NCI-H82 treated with DMSO at 0.1 percent for 48 hours (cell line): ENCODE data around the gene UTP11.
"Not testable (repeated sequence)": the region's sequence is repeated elsewhere in the genome, so short reads cannot be mapped to it uniquely, and the experiment has no call there.

Experiments
- DNase-seq: peaks from one replicate; lab custom pipeline; 2025; ENCODE audit not compliant: unreplicated experiment; lab: John Stamatoyannopoulos, UW

Gene UTP11, protein sequence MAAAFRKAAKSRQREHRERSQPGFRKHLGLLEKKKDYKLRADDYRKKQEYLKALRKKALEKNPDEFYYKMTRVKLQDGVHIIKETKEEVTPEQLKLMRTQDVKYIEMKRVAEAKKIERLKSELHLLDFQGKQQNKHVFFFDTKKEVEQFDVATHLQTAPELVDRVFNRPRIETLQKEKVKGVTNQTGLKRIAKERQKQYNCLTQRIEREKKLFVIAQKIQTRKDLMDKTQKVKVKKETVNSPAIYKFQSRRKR

DNA sequence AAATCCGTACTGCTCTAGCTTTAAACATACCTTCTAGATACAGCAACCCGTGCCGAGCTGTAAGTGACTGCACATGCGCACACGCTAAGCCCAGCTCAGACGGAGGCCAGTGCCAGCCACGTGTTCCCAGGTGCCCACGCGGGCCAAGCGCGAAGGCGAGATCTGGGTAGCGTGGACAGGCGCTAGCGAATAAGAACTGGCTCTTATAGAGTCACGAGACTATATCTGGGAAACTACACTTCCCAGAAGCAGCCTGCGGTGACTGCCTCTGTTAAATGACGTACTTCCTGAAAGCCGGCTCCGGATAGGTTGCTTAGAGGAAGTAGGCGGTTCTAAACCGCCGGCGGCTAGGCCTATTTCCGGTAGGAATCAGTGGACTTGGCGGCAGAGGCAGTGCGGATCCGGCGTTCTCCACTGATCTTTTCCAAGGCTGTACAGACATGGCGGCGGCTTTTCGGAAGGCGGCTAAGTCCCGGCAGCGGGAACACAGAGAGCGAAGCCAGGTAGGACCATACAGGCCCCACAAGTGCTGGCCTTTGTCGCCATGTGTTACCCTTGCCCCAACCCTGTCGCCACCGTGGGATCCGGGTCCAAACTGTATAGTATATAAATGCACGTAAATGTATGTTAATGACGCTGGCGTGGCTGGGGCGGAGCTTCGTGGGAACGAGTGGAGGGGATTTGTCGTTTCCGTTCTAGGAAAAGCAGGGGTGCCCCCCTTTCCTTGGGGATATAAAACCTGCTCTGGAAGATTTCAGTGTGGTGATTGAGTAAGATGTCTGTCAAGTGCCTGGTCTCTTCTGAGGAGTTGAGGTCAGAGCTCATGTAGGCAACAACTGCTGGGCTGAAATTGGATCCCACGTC is at the start of gene UTP11:
UTP11 (plus strand) TSS at position 372 of the 864 bp plus-strand sequence; CDS start at position 441, 69 bp downstream.
- DNase-seq = peak; percentile 99

DNA sequence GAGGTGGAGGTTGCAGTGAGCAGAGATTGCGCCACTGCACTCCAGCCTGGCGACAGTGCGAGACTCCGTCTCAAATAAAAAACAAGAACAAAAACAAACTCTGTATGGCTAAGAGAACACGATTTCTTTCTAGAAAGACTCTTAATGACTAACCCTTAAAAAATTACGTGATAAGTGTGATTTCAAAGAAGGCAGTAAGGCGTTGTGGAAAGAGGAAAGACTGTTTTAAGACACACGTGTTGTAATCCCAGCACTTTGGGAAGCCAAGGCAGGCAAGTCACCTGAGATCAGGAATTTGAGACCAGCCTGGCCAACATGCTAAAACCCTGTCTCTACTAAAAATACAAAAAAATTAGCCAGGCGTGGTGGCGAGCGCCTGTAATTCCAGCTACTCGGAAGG is 48.4 kb upstream of the UTP11 start:
- DNase-seq = not testable (repeated sequence)

DNA sequence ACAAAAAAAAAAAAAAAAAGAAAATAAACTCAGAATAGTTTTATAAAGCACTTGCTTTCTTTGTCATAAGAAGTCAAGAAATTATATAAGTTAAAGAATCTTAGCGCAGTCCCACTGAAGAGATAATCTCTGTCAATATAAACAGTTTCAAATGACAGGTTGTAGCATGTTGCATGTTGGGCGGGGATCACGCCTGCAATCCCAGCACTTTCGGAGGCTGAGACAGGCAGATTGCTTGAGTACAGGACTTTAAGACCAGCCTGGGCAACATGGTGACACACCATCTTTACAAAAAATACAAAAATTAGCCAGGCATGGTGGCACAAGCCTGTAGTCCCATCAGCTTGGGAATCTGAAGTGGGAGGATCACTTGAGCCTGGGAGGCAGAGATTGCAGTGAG is 47.2 kb upstream of the UTP11 start:
- no peak for DNase-seq

DNA sequence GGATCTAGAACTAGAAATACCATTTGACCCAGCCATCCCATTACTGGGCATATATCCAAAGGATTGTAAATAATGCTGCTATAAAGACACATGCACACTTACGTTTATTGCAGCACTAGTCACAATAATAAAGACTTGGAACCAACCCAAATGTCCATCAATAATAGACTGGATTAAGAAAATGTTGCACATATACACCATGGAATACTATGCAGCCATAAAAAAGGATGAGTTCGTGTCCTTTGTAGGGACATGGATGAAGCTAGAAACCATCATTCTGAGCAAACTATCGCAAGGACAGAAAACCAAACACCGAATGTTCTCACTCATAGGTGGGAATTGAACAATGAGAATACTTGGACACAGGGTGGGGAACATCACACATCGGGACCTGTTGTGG is 38.9 kb upstream of the UTP11 start:
- not testable (repeated sequence) for DNase-seq

DNA sequence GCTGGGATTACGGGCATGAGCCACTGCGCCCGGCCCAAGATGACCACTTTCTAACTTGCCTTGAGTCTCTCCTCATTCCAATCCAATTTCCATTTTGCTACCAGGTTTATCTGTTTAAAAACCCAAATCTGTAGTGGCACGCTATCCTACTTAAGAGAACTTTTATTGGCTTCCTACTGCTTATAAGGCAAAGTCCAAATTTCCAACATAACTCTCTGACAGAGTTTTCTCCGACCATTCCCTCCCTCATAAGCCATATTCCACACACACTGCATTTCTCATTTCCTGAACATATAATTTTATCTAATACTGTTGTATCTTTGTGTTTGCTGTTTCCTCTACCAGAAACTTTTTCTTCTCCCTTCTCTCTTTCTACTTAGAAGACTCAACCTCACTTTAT is 38.0 kb upstream of the UTP11 start:
- DNase-seq = no peak

DNA sequence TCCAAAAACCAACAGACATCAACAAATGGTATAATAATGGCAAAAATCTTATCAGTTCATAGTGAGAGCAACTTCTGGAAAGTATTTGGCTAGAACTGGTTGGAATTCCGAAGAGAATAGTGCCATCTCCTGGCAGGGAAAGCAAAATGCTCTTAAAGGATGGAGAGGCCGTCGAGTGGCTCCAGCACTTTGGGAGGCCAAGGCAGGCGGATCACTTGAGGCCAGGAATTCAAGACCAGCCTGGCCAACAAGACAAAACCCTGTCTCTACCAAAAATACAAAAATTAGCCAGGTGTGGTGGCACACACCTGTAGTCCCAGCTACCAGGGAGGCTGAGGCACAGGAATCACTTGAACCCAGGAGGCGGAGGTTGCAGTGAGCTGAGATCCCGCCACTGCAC is 37.5 kb upstream of the UTP11 start:
- DNase-seq = not testable (repeated sequence)

DNA sequence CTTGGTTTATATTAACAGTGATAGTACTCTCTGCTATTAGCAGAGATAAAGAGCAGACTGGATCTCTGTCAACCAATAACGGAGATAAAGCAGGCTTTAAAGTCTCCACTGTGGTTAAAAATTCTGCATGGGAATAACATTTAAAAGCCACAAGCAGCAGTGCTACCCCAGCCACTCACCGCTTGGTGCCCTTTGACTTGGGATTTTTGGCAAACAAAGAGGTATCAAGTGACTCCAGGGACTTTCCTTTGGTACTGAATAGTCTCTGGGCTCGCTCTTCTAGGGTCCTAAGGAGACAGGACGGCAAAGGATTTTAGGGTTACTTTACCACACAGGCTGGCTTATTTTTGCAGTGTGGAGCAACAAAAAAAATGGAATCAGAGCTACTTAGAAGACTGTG is 34.0 kb upstream of the UTP11 start:
- DNase-seq = no peak

DNA sequence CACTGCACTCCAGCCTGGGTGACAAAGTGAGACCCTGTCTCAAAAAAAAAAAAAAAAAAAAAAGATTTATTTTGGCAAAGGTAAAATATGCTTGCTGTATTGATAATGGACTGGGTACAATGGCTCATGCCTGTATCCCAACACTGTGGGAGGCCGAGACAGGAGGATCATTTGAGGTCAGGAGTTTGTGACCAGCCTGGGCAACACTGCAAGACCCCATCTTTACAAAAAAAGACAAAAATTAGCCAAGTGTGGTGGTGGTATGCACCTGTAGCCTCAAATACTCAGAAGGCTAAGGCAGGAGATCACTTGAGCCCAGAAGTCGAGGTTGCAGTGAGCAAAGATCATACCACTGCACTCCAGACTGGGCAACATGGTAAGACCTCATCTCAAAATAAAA is 29.0 kb upstream of the UTP11 start:
- DNase-seq = no peak

DNA sequence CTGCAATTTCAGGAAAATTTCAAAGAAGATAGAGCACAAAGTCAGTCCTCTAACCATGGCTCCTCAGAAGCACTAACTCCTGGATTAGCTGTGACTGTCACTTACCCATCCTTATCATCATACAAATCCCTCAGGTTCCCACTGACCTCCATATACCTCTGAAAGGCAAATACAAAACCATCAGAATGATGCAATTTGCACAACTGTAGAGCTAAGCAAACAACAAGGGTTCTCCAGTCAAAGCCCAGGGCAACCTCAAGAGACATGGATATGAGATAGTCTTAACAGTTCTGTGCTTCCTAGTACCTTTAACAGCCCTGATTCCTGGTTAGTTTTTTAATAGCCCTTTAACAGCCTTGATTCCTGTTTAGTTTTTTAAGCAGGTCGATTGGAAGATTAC is 24.9 kb upstream of the UTP11 start:
- DNase-seq = no peak

DNA sequence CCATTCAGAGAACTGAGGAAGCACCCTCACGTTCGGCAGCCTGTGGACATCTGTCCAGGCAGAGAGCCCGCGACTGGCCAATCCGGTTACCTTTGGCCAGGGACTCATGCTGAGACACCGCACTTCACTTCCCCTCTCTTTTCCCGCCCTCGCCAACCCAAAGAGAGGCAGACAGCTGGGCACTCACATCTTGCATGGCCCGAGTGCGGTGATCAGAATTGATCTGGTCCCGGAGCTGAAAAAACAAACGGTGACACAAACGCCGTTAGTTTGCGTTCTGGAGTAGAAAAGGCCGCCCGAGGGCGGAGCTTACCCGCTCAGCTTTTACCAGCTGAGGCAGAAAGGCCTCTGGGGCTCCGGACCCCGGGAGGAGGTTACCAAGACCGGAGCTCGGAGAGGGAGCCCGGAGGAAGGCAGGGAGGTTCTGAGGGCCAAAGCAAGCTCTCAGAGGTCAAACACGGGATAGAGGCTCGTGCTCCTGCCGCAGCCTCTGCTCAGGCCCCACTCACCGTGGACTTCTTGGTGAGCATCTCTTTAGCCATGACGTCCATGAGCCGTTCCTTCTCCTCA is 23.1 kb upstream of the UTP11 start:
- DNase-seq = no peak

DNA sequence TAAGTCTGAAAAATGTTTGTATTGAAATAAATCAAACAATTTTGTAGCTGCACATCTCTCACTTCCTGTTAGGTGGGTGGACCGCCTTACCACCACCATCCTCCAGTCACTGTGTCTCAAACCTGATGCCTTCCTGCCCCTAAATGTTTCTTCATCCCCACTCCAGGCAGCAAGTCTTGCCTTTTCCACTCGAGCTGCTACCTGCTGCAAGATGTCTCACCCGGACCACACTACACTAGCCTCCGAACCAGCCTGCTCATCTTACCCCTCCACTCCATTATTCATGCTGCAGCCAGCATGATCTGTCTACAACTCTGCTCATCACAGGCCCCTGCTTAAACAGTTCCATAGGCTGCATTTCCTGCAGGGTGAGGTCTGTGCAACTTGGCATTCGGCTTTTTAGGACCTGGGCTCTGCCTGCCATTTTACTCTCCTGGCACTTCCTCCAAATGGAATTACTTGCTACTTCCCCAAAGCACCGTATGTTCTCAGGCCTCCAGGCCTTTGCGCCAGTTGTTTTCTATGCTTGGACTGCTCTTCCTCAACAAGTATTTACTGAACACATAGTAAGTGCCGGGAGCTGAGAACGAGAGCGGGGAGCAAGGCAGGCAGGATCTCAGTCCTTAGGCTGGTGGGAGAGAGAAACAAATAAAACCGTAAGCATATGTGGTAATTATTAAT is 17.5 kb upstream of the UTP11 start:
- DNase-seq = no peak

DNA sequence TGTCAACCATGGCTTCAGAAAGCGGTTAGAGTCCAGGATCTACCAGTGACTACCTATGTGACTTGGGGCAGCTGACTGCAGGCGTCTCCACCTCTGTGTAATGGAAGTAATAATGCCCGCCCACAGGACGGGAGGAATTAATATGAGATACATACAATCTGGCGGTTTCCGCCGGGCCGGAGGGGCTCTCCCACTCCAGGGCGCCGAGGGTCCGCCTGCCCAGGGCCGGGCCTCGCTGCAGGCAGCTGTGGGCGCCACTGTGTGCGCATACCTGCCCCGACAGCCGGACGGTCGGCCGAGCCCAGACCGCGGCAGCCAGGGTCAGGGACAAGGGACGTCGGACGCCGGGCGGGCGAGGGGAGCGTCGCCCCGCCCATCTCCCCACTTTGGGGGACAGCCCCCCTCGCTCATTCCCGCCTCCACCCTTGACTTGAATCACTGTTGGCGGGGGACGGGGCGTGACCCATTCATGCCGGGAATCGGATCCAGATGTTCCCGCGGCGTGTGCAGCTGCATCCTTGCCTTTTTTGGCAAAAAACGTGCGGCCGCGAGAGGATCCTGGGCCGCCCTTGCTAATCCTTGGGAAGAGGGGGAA is 16.7 kb upstream of the UTP11 start:
- no peak for DNase-seq

DNA sequence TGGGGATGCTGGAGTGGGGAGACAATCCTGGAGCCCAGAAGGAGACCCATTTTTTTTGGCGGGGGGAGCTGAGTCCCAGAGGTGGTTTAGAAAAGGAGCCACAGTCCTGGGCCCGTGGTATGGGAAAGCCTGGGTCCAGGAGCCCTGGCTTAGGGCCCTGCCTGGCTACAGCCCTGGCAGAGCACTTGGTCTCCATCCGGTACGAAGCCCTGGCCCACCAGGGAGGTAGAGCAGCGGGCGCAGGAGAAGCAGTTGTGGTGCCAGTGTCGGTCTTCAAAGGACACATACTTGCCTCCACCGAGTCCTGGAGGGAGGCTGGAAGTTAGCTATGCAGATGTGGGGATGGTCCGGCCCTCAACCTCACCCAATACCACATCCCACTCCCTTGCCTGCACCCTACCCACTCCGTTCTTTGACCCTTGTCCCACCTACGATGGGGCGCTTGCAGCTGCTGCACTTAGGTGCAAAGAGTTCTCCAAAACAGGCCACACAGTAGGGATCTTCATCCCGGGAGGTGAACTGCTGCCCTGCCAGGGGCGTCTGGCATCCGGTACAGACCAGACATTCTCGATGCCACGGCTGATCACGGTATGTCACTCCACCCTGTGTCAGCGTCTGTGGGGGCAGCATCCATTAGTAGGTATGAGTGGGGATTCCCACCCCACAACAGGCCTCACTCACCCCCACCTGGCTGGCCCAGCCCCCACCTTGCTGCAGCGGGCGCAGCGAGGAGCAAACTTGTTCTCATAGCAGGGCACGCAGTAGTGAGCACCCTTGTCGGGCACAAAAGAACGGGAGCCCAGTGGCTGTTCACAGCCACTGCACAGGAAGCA is 15.1 kb upstream of the UTP11 start:
- DNase-seq = no peak

DNA sequence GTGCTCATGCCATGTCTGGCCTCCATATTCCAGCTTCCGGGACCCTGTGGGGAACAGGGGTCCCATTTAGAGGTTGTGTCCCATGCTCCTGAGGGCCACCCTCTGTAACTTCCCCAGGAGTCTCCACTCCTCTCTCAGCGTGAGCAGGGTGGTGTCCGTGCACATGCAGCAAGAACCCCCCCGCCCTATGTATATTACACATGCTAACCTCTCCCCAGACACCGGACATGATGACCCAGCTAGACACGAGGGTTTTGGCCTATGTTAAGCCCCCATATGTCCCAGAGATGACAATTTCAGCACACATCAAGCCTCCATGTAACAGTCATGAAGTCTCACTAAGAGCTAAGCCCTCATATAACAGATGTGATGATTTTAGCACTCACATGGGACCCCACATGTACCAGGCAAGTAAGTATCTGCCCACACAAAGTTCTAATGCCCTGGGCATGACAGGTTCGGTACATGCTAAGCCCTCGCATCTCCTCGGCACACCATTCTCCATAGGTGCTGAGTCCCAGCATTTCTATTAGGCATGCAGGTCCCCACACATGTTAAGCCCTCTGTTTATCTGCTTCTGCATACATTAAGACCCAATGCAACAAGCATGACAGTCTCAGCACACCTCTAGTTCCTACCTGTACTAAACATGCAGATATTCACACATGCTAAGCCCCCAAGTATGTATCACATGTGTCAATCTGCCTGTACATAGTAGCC is 14.3 kb upstream of the UTP11 start:
- no peak for DNase-seq

DNA sequence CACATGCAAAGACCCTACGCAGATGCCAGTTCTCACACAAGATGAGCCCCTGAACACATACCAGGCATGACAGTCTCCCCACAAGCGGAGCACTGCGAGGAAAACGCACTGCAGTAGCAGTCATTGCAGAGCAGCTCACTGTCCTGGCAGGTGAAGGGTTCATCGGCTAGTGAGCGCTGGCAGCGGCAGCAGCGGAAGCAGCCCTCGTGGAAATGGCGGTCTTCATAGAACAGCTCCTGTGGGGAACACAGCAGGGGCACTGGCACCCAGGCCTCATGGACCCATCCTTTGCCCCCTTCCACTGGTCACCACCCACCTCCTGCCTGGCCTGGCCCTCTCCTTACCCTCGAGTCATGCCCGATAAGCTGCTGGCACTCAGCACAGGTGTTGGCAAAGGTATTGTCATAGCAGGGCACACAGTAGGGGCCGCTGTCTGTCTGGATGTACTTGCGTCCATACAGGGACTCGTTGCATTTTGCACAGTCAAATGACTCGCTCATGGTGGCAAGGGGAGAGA is 13.6 kb upstream of the UTP11 start:
- no peak for DNase-seq

DNA sequence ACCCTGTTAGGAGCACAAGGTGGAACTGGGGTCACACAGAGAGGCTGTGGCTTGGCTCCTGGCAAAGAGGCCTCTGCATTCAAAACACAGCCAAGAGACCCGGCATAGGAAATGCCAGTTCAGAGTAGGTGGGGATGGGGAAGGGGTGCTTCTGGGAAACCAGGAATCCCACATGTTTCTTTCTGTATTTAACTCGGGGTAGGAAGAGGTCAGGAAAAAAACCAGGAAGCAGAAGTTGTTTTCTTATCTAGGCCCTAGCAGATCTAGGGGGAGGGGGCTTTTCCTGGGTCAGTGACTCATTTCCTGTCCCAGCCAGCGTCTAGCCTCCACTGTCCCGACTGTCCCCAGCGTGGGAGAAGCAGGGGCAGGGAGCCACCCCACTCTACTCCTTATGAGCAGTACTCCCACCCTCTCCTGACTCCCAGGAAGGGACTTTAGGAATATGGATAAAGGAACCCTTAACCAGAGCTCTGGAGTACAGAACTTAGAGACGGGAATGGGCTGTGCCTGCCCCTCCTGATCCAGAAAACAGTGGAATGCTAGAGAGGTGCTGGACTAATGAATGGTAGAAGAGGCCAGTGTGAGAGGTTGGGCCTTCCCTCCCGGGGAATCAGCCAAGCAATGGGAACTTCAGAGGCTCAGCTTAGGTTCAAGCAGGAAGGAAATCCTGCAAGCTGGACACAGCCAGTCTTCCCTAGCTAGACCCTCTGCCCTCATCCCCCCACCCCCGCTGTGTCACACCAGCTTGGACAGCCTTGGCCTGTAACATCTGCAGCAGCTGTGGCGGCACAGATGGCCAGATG is 12.9 kb upstream of the UTP11 start:
- no peak for DNase-seq

DNA sequence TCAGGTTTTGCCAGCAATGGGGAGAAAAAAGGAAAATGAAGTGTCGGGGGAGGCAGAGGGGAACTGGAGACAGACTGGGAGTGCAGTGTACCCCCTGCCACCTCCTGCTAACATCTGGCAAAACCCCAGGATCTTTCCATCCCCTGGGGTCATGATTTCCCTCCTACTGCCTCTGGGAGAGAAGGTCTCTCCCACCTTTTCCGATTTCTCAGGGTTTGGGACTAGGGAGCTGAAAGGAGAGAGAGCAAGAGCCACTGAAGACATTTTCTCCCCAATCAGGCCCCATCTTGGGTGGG is 12.4 kb upstream of the UTP11 start:
- DNase-seq = no peak

DNA sequence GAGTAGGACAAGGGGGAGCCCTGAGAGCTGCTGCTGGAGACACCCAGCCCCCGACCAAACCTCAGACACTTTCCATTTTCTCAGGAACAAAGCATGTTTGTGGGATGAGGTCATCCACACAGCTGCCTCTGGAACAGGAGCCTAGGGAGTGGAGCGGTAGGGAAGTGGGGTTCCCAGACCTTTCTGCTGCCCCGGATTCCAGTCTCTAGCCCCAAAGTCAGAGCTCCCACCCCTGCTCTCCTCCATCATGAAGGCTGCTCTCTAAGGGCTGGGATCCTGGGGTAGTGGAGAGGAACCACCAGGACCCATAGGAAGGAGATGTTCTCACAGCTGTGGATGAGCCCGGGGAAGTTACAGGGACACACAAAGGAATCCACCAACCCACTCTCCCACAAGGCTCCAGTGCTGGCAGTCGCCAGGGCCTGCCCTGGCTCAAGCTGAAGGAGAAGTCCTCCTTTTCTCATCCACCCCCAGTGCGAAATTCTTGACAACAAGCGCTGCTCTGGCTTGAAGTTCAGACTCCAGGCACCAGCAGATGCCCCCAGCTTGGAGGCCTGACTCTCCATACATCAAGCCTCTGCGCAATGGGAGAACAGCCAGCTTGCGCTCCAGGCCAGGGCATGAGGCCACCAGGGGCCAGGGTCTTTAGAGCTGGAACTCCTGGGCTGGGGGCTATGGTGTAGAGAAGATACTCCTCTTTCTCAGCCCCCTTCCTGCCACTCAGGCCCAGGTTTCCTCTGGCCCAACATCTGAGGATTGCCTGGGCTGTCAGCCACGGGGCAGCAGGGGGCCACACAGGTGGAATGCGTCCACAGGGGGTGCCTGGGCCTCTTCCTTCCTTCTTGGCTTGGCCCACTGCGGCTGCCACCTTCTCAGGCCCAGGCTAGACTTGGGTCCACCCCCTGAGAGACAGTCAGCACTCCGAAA is 11.7 kb upstream of the UTP11 start:
- DNase-seq = no peak
